ENCODE results near the gene TRAPPC11.
"Not testable (repeated sequence)": the region's sequence is repeated elsewhere in the genome, so short reads cannot be mapped to it uniquely, and the experiment has no call there.

TRAPPC11 gene

GRCh38 chr4:183659029-183659871, at the start of gene TRAPPC11, which contains the start of gene RWDD4:
Gene TRAPPC11, plus strand, starts transcription at chr4:183659293. Its CDS starts 4,575 bp downstream, at chr4:183663868.
Gene RWDD4, minus strand, starts transcription at chr4:183659185. Its CDS starts 233 bp downstream, at chr4:183658952.
- DNase-seq (ENCODE audit: low read depth in 2 of 2), result peak; percentile 98 to 99

DNA sequence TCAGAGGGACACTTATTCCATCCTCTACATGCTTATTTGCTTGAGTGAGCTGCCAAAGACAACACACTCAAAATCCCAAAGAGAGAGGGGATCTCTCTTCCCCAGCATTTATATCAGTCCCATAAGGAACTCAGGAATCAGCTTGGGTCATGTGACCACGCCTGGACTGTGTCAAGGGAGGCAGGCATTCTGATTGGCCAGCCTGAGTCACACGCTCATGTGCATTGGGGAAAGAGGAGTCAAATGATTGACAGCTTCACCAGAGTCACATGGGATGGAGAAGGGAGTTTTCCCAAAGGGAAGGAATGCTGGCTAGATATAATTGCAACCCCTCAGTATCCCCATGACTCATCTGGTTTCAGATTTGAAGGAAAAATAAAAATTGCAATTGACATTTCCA, 49.1 kb upstream of the TRAPPC11 start:
- DNase-seq (ENCODE audit: low read depth in 2 of 2), result no peak

- no peak for DNase-seq (ENCODE audit: low read depth in 2 of 2)
Measured at GRCh38 chr4:183610613-183611012, 48.5 kb upstream of the TRAPPC11 start.

DNA sequence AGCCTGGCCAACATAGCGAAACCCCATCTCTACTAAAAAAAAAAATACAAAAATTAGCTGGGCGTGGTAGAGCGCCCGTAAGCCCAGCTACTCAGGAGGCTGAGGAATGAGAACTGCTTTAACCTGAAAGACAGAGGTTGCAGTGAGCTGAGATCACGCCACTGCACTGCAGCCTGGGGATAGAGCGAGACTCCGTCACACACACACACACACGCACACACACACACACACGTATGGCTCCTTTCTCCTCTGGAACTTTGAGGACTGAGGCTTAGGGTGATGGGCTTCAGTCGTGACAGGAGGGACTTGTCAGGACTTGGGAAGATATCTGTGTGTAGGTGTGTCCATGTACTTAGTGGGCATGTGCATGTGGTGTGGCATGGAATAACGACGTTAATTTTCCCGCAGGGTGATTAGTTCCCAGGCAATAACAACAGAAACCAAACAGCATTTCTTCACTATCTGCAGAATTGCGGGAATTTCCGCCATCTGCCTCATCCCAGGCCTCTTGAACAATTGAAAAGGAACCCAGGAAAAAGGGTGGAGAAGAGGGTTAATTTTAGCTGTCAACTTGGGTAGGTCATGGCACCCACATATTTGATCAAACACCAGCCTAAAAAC, 47.8 kb upstream of the TRAPPC11 start:
- DNase-seq (ENCODE audit: low read depth in 2 of 2), result no peak

DNA sequence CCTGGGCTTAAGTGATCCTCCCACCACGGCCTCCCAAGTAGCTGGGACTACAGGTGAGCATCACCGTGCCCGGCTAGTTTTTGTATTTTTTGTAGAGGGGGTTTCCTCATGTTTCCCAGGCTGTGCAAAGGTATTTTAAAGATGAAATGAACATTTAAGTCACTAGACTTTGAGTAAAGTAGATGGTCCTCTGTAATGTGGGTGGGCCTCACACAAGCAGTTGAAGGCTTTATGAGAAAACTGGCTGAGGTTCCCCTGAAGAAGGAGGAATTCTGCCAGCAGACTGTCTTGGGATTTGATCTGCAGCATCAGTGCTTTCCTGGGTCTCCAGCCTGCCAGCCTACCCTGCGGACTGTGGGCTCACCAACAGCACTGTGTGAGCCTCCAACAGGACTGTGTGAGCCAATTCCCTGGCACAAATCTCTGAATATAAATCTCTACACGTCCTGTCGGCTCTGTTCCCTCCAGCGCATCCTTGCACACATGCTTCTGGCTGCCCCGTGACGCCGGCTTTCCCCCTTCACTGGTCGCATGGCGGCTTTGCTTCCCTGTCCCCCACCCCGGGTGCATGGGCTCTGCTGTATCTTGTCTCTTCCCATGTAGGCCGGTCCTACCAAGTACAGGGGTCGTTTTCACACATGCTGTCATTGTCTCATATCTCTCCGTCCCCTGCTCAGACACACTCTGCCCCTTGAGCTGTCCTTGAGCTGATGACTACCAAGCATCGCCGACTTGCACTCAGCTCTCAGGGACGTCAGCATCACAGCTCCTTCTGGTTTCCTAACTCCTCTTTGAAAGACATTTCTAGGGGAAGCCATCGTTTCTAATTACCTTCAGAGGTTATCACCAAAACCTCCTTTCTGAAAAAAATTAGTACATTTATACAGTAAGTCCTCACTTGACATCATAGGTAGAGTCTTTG, 46.5 kb upstream of the TRAPPC11 start:
- DNase-seq (ENCODE audit: low read depth in 2 of 2), result no peak

- DNase-seq (ENCODE audit: low read depth in 2 of 2), result no peak
Measured at GRCh38 chr4:183617075-183617474, 42.0 kb upstream of the TRAPPC11 start.

- no peak for DNase-seq (ENCODE audit: low read depth in 2 of 2)
Measured at GRCh38 chr4:183618681-183619080, 40.4 kb upstream of the TRAPPC11 start.

GRCh38 chr4:183620421-183620820, 38.7 kb upstream of the TRAPPC11 start:
- DNase-seq (ENCODE audit: low read depth in 2 of 2), result no peak

GRCh38 chr4:183621875-183622274, 37.2 kb upstream of the TRAPPC11 start:
- DNase-seq (ENCODE audit: low read depth in 2 of 2), result no peak

DNA sequence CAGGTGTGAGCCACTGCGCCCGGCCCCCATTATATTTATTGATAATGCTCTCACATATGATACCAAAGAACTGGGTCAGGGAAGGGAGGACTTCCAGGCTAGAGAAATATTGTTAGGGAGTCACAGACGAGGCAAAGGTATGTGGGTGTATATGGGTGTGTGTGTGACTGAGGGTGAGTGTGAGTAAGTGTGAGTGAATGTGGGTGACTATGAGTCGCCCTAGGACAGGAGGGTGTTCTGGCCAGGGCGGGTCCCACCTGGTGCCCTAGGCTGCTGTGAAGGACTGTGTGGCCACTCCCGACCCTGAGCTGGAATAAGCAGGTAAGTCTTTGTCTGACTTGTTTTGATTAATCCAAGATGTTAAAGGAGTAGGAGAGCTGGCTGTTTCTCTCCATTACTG, 34.5 kb upstream of the TRAPPC11 start:
- no peak for DNase-seq (ENCODE audit: low read depth in 2 of 2)

DNA sequence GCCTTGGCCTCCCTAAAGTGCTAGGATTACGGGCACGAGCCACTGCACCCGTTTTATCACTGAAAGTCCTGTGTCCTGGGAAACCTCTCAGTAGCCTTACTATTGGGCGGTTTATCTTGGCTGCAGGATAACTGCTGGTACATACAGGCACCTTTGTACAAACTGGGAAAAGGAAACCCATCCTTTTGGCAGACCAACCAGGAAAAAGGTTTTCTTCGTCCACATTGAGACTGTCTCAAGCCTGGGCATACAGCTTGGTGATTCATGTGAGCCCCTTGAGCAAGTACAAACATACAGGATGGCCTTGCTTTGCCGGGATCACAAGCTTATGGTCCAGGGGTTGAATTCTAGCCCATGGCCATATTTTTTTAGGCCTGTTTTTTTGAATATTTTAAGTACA, 32.9 kb upstream of the TRAPPC11 start:
- DNase-seq (ENCODE audit: low read depth in 2 of 2), result no peak

- DNase-seq (ENCODE audit: low read depth in 2 of 2), result not testable (repeated sequence)
Measured at GRCh38 chr4:183627286-183627685, 31.8 kb upstream of the TRAPPC11 start.

DNA sequence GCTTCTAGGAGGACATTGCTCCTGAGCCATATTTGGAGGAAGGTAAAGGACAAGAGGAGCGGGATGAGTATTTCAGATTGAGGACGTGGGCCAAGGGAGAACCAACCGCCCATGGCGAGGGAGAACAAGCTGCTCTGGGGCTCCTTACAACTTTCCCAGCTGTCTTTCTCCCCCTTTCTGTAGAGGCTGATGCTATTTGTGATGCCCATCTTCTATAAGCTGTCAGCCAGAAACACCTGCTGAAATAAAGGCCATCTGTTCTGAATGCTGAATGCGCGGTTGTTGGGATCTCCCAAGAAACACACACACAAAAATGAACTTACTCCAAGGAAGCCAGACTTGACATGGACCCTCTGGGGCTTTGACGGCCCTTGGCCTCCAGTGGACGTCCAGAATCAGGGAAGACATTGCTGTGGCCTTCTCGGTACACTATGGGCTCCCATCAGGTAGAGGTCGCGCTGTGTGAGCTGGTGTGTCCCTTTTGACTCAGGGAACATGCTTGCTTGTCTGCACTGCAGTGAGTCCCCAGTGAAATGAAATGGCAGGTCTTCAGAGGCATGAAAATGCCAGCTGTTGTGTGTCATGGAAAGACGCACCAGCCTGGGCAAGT, 31.0 kb upstream of the TRAPPC11 start:
- no peak for DNase-seq (ENCODE audit: low read depth in 2 of 2)

DNA sequence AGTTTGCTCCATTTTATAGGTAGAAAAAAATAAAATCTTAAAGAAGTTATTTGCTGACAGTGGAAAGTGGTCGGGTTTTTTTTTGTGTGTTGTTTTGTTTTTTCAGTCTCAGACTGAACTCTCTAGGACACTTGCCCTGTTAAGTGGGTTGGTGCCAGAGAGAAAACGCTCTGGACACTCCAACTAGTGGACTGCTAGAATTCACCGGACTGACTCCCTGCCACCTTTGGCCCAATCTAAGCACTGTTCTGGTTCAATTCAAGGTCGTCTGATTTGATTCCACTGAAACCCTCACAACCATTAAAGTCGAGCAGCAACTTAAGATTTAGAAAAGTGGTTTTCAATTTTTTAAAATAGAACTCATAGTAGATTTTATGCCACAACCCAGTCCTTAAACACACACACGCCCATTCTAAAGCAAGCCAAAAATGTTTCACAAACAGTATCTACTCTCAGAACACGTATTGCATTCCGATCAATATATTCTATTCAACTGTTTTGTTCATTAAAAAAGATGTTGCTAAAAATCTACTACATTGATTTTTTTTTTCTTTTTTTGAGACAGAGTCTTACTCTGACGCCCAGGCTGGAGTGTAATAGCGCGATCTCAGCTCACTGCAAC, 27.4 kb upstream of the TRAPPC11 start:
- DNase-seq (ENCODE audit: low read depth in 2 of 2), result no peak

DNA sequence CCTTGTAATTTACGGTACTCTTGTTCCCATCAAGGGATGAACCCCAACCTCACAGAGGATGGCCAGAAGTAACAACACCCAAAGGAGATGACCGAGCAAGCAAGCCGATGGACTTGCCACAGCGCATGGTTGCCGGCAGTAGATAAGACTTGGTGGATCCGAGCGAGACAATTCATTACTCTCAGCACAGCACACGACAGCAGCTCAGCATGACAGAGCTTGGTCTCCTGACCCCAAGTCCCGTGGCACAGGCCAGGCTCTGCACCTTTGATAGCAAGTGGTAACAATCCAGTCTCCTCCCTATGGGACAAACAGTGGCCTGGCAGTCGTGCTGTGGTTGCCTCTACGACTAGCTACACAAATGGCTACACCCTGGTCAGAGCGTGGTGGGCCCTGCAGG, 26.4 kb upstream of the TRAPPC11 start:
- no peak for DNase-seq (ENCODE audit: low read depth in 2 of 2)

DNA sequence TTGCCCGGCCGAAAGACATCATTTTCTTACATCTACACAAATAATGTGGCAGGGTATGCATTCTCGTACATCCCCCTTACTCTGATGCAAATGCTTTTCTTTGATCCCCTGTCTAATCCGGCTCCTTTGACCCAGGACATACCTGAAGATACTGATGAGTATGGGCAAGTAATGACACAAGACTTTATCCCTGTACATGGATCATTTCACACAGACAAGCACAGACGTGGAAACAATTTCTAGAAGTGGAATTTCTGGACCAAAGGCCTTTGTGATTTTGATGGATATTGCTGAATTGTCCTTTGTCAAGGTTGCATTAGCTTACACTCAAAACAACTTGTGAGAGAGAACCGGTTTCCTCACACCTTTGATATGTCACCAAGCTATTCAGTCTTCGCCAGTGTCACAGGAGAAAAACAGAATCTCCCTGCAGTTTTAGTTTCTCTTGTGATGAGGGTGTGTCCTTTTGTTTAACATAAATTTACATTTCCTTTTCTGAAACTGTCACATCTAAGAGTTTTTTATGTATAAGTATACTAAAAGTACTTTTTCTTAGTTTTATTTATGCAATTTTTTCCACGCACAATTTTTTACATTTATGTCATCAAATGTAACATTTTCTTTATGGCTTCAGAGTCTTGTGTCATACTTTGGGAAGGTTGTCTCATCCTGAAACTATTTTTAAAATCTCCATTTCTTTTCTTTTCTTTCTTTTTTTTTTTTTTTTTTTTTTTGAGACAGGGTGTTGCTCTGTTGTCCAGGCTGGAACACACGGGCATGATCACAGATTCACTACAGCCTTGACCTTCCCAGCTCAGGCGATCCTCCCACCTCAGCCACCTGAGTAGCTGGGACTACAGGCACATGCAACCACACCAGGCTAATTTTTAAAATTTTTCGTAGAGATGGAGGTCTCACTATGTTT, 25.4 kb upstream of the TRAPPC11 start:
- DNase-seq (ENCODE audit: low read depth in 2 of 2), result no peak

DNA sequence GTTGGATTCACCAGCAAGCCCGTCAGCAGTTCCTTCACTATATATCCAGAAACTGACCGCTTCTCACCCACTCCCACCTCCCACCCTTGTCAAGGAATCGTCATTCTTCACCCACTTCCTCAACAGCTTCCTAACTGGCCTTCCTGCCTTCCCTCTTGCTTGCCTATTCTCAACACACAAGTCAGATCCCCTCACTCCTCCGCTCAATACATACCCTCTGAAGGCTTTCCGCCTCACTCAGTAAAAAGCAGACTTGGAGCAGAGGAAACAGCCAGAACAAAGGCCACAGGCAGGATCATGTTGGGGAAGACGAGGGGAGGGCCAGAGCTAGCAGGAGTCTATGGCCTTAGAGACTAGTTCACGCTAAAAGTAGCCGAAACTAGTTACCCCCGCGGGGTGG, 23.8 kb upstream of the TRAPPC11 start:
- no peak for DNase-seq (ENCODE audit: low read depth in 2 of 2)

GRCh38 chr4:183635741-183636140, 23.4 kb upstream of the TRAPPC11 start:
- DNase-seq (ENCODE audit: low read depth in 2 of 2), result no peak

DNA sequence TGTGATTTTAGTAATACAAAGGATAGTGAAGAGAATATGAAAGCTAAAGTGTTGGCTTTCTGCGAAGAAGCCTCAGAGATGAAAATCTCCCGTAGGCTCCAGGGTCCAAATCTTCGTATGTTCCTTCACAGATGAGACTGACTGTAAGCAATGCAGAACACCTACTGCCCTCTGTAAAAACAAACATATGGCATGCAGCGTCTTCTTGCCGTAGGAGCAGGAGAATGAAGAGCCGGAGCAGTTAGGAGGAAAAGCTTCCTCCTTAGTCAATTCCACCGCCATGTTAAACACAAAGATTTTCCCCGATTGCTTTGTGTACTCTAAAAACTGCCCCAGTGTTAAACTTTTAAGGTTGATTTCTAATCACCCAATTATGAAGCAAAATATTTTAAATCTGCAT, 22.6 kb upstream of the TRAPPC11 start:
- no peak for DNase-seq (ENCODE audit: low read depth in 2 of 2)

- no peak for DNase-seq (ENCODE audit: low read depth in 2 of 2)
Measured at GRCh38 chr4:183636923-183637322, 22.2 kb upstream of the TRAPPC11 start.
